Naive thymus-derived CD8-positive, alpha-beta T cell (primary cell): ENCODE data around the gene RNASE12. TPM values are rescaled to one million over a fixed set of nuclear protein-coding genes. Genes with fewer than 3 reads are reported as not detected.
"Not testable (repeated sequence)": the region's sequence is repeated elsewhere in the genome, so short reads cannot be mapped to it uniquely, and the experiment has no call there.

ENCODE experiments used
- ATAC-seq, 2 donors: fragments of 150-1000 bp; cut with Tn5 transposase in 1 of 2; sonication (Bioruptor Pico), chemical (Tn5 transposase) in 1 of 2; 1 replicate in 1 of 2; 2 replicates in 1 of 2; pipeline ENCODE4 v1.10.0; 2021; ENCODE audit warnings: mild to moderate bottlenecking in 2 of 2, moderate library complexity in 2 of 2
- POLR2A ChIA-PET: fragments of 350-600 bp; sonication (Branson Sonifier 250); formaldehyde crosslinking; loops from one replicate; lab custom pipeline; 2021; ENCODE audit warnings: antibody characterized with exemption; lab: Charles Lee
- DNase-seq, 10 donors: peaks; one replicate each; pipeline versions ENCODE4 v3.0.0 to v3.0.0-alpha.2; 2020 to 2022
- H3K27ac Mint-ChIP-seq, 10 donors: one replicate each; pipeline ENCODE4 v1.8.0; 2020 to 2022; ENCODE audit warnings: mild to moderate bottlenecking in 10 of 10, mixed read lengths in 10 of 10, moderate library complexity in 4 of 10, inconsistent platforms in 1 of 10
- H3K27me3 Mint-ChIP-seq, 5 donors: one replicate each; pipeline ENCODE4 v1.8.0; 2021 to 2022; ENCODE audit warnings: mixed read lengths in 5 of 5
- H3K36me3 Mint-ChIP-seq, 3 donors: one replicate each; pipeline ENCODE4 v1.8.0; 2020 to 2022; ENCODE audit warnings: mixed read lengths in 3 of 3, mild to moderate bottlenecking in 2 of 3, inconsistent platforms in 1 of 3
- H3K4me1 Mint-ChIP-seq, 4 donors: one replicate each; pipeline ENCODE4 v1.8.0; 2021 to 2022; ENCODE audit warnings: mixed read lengths in 4 of 4
- H3K4me3 Mint-ChIP-seq, 10 donors: one replicate each; pipeline ENCODE4 v1.8.0; 2020 to 2022; ENCODE audit warnings: mild to moderate bottlenecking in 10 of 10, mixed read lengths in 10 of 10, moderate library complexity in 6 of 10, inconsistent platforms in 1 of 10
- H3K9me3 Mint-ChIP-seq, 9 donors: one replicate each; pipeline ENCODE4 v1.8.0; 2020 to 2022; ENCODE audit warnings: mixed read lengths in 9 of 9, mild to moderate bottlenecking in 3 of 9, inconsistent platforms in 1 of 9, moderate library complexity in 1 of 9
- polyA plus RNA-seq, 3 donors: library from polyadenylated mRNA; unstranded; fragments of 300-500 nt; fragmentation: Illumina TruSeq; gene quantifications; one replicate each; pipeline ENCODE4 v1.2.3, GENCODE V29; 2021
- total RNA-seq, 8 experiments: library from RNA in 2 of 8; stranded (reverse) in 2 of 8; gene quantifications; one replicate each; pipeline ENCODE4 v1.2.3 and lab custom pipeline; 2021 to 2026

RNASE12 gene
- total and polyA plus RNA-seq, 5 experiments from 2014 or later = not detected

DNA sequence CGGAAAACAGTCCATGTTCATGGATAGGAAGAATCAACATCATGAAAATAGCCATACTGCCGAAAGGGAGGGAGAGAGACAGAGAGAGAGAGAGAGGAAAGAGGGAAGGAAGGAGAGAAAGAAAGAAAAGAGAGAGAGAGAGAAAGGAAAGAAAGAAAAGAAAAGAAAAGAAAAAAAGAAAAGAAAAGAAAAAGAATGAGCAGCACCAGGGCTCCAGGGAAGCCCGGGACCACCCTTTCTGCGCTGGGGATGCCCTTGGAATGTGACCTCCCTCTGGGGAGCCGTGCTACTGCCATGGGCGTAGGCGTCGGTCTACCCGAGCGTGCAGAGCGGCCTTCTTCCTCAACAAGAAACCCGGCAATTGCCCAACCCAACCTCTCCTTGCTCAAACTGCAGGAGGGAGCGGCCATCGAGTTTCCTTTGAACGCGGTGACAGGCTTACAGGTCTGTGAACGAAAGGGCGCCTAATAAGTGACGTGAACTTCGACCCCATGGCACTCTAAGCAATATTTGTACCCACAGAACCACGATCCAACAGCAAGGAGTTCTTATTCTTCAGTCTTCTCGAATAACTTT, 33.4 kb upstream of the RNASE12 start:
- Mint-ChIP-seq H3K36me3 (peaks cover 0 to 2% (median 0%) of the 10 kb centered on the region in 3 donors), H3K9me3 (peaks cover 0 to 9% (median 0%) of the 10 kb centered on the region in 9 donors), H3K27ac (peak overlapping the region in 9 of 10 donors; percentile 72 to 100 (median 86)), H3K27me3 (peaks cover 0 to 31% (median 0%) of the 10 kb centered on the region in 5 donors), H3K4me1 (peaks cover 41 to 74% (median 68%) of the 10 kb centered on the region in 4 donors), H3K4me3 (peak overlapping the region; percentile 68 to 93 (median 86))
- peak in 7 of 10 donors; percentile 24 to 48 (median 34) for DNase-seq
- peak; percentile 61 to 65 for ATAC-seq
- POLR2A ChIA-PET = no interaction called here

- ATAC-seq (no peak), DNase-seq (no peak)
- peaks cover 41 to 68% (median 63%) of the 10 kb centered on the region in 4 donors for H3K4me1 Mint-ChIP-seq
- POLR2A ChIA-PET = interaction anchor here (2.6 kb wide), 1 partner anchor 11 kb away, joined by 8 read pairs; no protein-coding TSS in a partner anchor
- H3K36me3 Mint-ChIP-seq = peaks cover 0 to 2% (median 0%) of the 10 kb centered on the region in 3 donors
- peaks cover 0 to 9% (median 0%) of the 10 kb centered on the region in 9 donors for H3K9me3 Mint-ChIP-seq
- H3K4me3 Mint-ChIP-seq = peak overlapping the region; percentile 52 to 89 (median 84)
- peak overlapping the region in 3 of 10 donors; percentile 39 to 100 (median 41) for H3K27ac Mint-ChIP-seq
- peaks cover 0 to 31% (median 0%) of the 10 kb centered on the region in 5 donors for H3K27me3 Mint-ChIP-seq
Measured at GRCh38 chr14:20623798-20624197, 32.6 kb upstream of the RNASE12 start.

DNA sequence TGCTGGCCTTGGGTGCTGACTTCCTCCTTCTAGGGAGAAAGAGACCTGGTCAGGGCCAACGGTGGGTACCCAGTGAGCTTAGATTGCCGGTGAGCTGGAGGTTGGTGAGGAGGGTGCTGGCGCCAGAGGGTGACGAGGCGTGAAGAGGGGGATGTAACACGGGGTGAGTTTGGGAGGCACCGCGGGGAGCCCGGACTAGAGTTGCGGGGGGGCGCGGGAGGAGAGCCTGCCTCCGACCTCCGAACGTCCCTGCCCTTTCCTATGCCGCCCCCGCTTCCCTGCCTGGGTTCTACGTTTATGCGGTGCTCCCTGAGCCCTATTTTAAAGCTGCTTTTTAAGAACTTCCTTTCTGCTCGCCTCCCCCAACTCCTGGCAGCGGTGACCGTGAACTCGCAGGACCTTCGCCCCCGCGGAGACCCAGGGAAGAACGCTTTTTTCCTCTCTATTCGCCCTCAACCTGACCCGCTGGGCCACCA, 31.7 kb upstream of the RNASE12 start:
- H3K27ac Mint-ChIP-seq = peak overlapping the region in 6 of 10 donors; percentile 29 to 100 (median 56)
- H3K4me3 Mint-ChIP-seq = peak overlapping the region; percentile 52 to 89 (median 78)
- POLR2A ChIA-PET = interaction anchor here (0.7 to 2.6 kb wide), 2 partner anchors 8 to 10 kb away, joined by 3 to 8 read pairs; no protein-coding TSS in a partner anchor
- H3K36me3 Mint-ChIP-seq = peaks cover 0 to 2% (median 0%) of the 10 kb centered on the region in 3 donors
- H3K9me3 Mint-ChIP-seq = peaks cover 0 to 9% (median 0%) of the 10 kb centered on the region in 9 donors
- ATAC-seq (peak in 1 of 2 donors; percentile 18), DNase-seq (no peak)
- peaks cover 34 to 62% (median 55%) of the 10 kb centered on the region in 4 donors for H3K4me1 Mint-ChIP-seq
- H3K27me3 Mint-ChIP-seq = peaks cover 0 to 25% (median 0%) of the 10 kb centered on the region in 5 donors

GRCh38 chr14:20620798-20621478, 29.8 kb upstream of the RNASE12 start:
- ATAC-seq (no peak), DNase-seq (no peak)
- peaks cover 0 to 18% (median 0%) of the 10 kb centered on the region in 5 donors for H3K27me3 Mint-ChIP-seq
- peaks cover 27 to 46% (median 37%) of the 10 kb centered on the region in 4 donors for H3K4me1 Mint-ChIP-seq
- no peak overlapping the region for H3K4me3 Mint-ChIP-seq
- H3K36me3 Mint-ChIP-seq = peaks cover 0 to 2% (median 0%) of the 10 kb centered on the region in 3 donors
- POLR2A ChIA-PET = interaction anchor here (1.3 to 2.6 kb wide), 2 partner anchors 8 to 60 kb away, joined by 3 to 8 read pairs; no protein-coding TSS in a partner anchor
- peaks cover 0 to 9% (median 0%) of the 10 kb centered on the region in 9 donors for H3K9me3 Mint-ChIP-seq
- no peak overlapping the region for H3K27ac Mint-ChIP-seq

DNA sequence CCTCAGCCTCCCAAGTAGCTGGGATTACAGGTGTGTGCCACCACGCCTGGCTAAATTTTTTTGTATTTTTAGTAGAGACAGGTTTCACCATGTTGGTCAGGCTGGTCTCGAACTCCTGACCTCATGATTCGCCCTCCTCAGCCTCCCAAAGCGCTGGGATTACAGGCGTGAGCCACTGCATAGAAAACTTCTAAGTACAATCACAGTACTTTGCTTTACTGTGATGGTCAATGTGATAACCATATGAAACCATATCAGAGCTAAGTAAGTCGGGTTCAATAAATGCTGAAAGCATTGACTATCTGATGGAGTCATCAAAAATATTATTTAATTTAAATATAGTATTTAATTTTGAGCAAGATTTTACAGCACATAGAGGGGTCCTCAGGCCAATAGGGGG, 28.5 kb upstream of the RNASE12 start:
- not testable (repeated sequence) for H3K9me3 Mint-ChIP-seq, H3K36me3 Mint-ChIP-seq, H3K27ac Mint-ChIP-seq, ATAC-seq, H3K4me3 Mint-ChIP-seq, DNase-seq
- POLR2A ChIA-PET = interaction anchor here (0.7 kb wide), 1 partner anchor 163 kb away, joined by 3 read pairs; no protein-coding TSS in a partner anchor
- Mint-ChIP-seq H3K27me3 (peaks cover 0 to 12% (median 0%) of the 10 kb centered on the region in 5 donors), H3K4me1 (peaks cover 17 to 38% (median 26%) of the 10 kb centered on the region in 4 donors)

DNA sequence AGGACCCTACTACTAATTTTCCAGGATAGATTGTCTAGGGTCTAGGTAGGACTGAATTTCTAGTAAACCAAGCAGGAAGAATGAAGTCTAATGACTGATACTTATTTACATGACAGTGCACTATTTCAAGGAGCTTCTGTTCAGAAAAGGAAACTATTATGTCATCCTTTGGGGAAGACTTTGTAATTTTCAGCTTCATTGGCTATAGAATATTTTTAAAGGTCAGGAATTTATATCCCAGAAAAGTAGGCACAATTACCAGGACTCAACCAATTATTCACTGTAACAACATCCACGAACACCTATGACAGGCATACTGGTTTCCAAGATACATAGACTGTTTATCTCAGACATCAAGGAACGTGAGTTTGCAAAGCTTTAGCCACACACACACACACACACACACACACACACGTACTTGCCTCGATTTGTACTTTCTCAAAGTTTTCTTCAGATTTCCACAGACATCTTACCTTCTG, 27.1 kb upstream of the RNASE12 start:
- H3K4me3 Mint-ChIP-seq = no peak overlapping the region
- ATAC-seq = no peak
- peaks cover 8 to 29% (median 15%) of the 10 kb centered on the region in 4 donors for H3K4me1 Mint-ChIP-seq
- H3K36me3 Mint-ChIP-seq = no peaks in the 10 kb centered on the region
- H3K27ac Mint-ChIP-seq = no peak overlapping the region
- DNase-seq = no peak
- H3K9me3 Mint-ChIP-seq = no peaks in the 10 kb centered on the region
- POLR2A ChIA-PET = no interaction called here
- H3K27me3 Mint-ChIP-seq = peaks cover 0 to 7% (median 0%) of the 10 kb centered on the region in 5 donors

DNA sequence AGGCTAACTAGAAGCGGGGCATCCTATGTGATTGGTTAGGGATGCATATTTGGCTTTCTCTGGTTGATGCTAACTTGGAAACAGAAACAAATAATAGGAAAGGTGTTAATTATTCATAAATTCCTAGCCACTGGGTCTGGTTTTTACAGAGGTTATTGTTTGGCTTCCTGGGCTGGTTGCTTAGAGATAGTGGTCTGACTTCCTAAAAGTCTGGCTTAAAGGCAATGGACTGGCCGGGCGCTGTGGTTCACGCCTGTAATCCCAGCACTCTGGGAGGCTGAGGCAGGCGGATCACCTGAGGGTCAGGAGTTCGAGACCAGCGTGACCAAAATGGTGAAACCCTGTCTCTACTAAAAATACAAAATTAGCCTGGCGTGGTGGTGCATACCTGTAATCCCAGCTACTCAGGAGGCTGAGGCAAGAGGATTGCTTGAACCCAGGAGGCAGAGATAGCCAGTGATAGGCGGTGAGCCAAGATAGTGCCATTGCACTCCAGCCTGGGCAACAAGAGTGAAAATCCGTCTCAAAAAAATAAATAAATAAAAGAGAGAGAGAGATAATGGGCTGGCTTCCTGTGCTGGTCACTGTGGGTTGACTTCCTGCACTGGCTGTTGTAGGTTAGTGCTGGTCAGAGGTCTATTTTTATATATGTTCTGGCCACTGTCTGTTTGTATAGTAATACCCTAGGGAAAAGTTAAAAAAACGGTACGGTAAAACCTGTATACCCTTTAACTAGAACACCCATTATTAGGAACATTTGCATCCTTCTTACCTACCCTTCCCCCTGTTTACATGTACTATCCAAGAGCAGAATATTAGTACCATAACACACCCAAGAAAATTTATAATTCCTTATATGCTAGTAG, 26.2 kb upstream of the RNASE12 start:
- ATAC-seq (no peak), DNase-seq (no peak)
- H3K27ac Mint-ChIP-seq = no peak overlapping the region
- no peak overlapping the region for H3K4me3 Mint-ChIP-seq
- no peaks in the 10 kb centered on the region for H3K36me3 Mint-ChIP-seq
- H3K9me3 Mint-ChIP-seq = no peaks in the 10 kb centered on the region
- POLR2A ChIA-PET = interaction anchor here (1.3 kb wide), 1 partner anchor 65 kb away, joined by 3 read pairs; no protein-coding TSS in a partner anchor
- H3K4me1 Mint-ChIP-seq = peaks cover 1 to 19% (median 5%) of the 10 kb centered on the region in 4 donors
- H3K27me3 Mint-ChIP-seq = peaks cover 0 to 3% (median 0%) of the 10 kb centered on the region in 5 donors

DNA sequence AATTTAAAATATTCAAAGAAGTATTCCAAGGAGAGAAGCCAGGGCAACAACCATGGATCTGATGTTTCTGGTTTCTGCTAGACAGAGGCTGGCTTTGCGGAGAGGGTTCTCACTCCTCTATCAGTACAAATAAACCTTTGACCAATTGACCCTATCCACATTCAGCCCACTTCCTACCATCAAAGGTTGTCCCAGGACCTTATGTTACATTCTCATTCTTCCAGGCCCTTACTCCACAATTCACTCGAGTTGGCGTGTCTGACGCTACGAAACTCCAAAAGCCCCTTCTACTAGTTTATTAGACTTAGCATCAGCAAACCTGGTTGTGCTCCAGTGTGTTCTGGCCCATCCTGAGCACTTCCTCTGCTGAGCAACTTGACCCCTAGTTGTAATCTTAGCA, 24.8 kb upstream of the RNASE12 start:
- Mint-ChIP-seq H3K4me3 (peak overlapping the region in 1 of 10 donors; percentile 41), H3K36me3 (no peaks in the 10 kb centered on the region), H3K27ac (no peak overlapping the region), H3K9me3 (no peaks in the 10 kb centered on the region), H3K27me3 (peaks cover 0 to 2% (median 0%) of the 10 kb centered on the region in 5 donors), H3K4me1 (peaks cover 0 to 15% (median 2%) of the 10 kb centered on the region in 4 donors)
- POLR2A ChIA-PET = interaction anchor here (1.3 kb wide), 1 partner anchor 66 kb away, joined by 3 read pairs; no protein-coding TSS in a partner anchor
- DNase-seq (no peak), ATAC-seq (no peak)

DNA sequence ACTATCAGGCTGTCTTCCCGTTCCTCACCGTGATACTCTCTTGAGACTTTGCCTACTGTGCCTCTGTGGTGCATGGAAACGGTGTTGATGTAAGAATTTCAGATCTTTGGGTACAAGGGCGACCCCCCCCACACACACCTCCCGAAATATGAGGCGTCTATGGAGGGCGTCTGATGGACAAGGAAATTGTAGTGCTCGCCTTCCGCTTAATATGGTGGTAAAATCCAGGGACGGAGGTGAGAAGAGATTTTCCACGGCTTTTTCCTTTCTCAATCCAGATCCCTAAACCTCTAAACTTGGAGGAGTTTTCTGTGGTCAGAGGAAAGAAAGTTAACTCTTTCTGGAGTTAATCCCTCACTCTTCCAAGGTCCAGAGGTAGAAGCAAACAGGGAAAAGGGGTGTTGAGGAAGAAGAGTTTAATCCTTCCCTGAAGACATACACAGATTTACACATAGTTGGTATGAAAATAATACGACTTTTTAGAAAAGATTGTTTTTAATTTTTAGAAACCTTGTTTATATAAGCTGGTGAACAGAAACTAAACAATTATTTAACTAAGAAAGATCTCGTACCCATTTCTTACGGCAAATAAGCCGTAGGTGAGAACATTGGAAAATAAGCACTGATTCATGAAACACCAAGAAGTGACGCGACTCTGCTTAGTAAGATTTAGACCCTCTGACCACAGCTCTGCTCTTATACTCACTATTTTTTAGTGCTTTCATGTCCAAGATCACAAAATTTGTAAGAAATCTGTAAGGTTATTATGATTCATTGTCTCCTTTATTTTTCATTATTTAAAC, 23.1 kb upstream of the RNASE12 start:
- Mint-ChIP-seq H3K27ac (peak overlapping the region in 1 of 10 donors; percentile 17), H3K4me3 (peak overlapping the region in 1 of 10 donors; percentile 3), H3K9me3 (no peaks in the 10 kb centered on the region), H3K36me3 (no peaks in the 10 kb centered on the region), H3K27me3 (peaks cover 0 to 2% (median 0%) of the 10 kb centered on the region in 5 donors), H3K4me1 (peaks cover 0 to 15% (median 2%) of the 10 kb centered on the region in 4 donors)
- peak; percentile 11 to 15 for ATAC-seq
- POLR2A ChIA-PET = interaction anchor here (0.6 to 3.7 kb wide), 10 partner anchors 8 to 272 kb away, joined by 3 to 65 read pairs (median 7); partner anchors contain the start of genes APEX1, PARP2, PIP4P1 and RNASE4
- no peak for DNase-seq

DNA sequence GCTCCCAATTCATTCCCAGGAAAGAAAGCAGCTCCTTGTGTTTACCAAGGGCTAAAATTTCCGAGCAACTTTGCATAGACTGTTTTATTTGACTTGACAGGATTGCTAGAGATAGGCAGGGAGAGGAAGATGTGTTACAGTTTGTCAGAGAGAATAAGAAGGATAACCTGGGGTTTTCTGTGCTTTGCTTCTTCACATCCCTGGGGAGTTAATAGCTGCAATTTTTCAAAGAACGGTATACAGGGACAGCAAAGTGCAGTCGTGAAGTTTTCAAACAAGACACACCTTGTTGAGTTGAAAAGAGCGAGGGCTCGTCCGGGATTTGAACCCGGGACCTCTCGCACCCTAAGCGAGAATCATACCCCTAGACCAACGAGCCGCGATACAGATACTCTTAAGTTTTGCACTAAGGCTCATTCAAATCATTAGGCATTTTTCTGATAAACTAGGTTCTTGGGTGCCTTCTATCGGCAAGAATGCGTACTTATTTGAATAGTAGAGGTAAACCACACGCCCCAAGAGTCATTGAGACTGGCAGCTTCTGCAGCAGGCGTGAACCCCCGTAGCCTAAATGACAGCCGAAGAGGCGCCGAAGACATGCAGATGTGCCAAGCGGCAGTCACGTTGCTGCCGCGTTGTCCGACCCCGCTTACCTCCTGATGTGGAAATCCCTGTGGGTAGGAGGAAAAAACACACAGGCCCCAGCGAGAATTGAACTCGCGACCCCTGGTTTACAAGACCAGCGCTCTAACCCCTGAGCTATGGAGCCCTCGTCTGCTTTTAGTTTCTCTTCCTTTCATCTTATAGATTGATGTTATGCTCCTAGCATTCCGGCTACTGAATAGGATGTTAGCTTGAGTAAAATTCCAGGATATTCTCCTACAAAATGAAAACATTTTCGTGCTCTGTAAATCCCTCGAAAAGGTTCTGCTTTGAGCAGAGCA, 22.2 kb upstream of the RNASE12 start:
- Mint-ChIP-seq H3K27ac (no peak overlapping the region), H3K27me3 (no peaks in the 10 kb centered on the region), H3K9me3 (no peaks in the 10 kb centered on the region), H3K4me1 (peaks cover 0 to 13% (median 2%) of the 10 kb centered on the region in 4 donors), H3K36me3 (no peaks in the 10 kb centered on the region), H3K4me3 (no peak overlapping the region)
- DNase-seq (peak; percentile 56 to 93 (median 85)), ATAC-seq (peak; percentile 77 to 81)
- POLR2A ChIA-PET = interaction anchor here (0.6 to 3.7 kb wide), 13 partner anchors 9 to 271 kb away, joined by 3 to 65 read pairs (median 4); partner anchors contain the start of genes APEX1, PARP2, PIP4P1 and RNASE4
